Ovary (tissue), 3 donors: ENCODE data around the gene RASGRP1.

Experiments used
- CTCF ChIP-seq, 3 donors: fragments of 450-650 bp in 2 of 3; fragments of 200-600 bp in 1 of 3; IDR thresholded peaks; one replicate each; pipeline versions ENCODE4 v1.5.1 to v1.8.0; 2016 to 2022; ENCODE audit warnings: antibody characterized with exemption in 3 of 3, mild to moderate bottlenecking in 1 of 3
- EP300 ChIP-seq: sonication (generic); formaldehyde crosslinking; IDR thresholded peaks from one replicate; pipeline ENCODE4 v1.6.1; 2017; ENCODE audit warnings: antibody characterized with exemption
- POLR2A ChIP-seq: fragments of 450-650 bp; IDR thresholded peaks from one replicate; pipeline ENCODE4 v1.6.1; 2017; ENCODE audit warnings: antibody characterized with exemption, mild to moderate bottlenecking, moderate library complexity
- donor health status: DM: no; HTN: no; CAD: no.

GRCh38 chr15:38557921-38558320, 6.7 kb downstream of the RASGRP1 start:
- TF ChIP-seq POLR2A (no peak), CTCF (IDR thresholded peaks at IDR 0.05) (no peak), EP300 (no peak)
